Raji (cell line): ENCODE data around the gene JPH3.

Experiments used
- POLR2A ChIP-seq: IDR thresholded peaks from 2 replicates; pipeline ENCODE4 v1.6.1; 2011; ENCODE audit warnings: low read depth, low read length, control low read depth; ENCODE audit not compliant: insufficient read depth

JPH3 gene

GRCh38 chr16:87725596-87726235 is 123.4 kb downstream of the JPH3 start:
- no peak for TF ChIP-seq POLR2A

GRCh38 chr16:87727346-87727745 is 125.0 kb downstream of the JPH3 start:
- TF ChIP-seq POLR2A, result no peak

GRCh38 chr16:87728026-87728425 is 125.7 kb downstream of the JPH3 start:
- no peak for TF ChIP-seq POLR2A

- no peak for TF ChIP-seq POLR2A
Observed at GRCh38 chr16:87729266-87729954, 127.1 kb downstream of the JPH3 start.

- no peak for TF ChIP-seq POLR2A
Observed at GRCh38 chr16:87731607-87732006, 129.3 kb downstream of the JPH3 start.

GRCh38 chr16:87733190-87733589 is 130.9 kb downstream of the JPH3 start:
- TF ChIP-seq POLR2A, result no peak

- no peak for TF ChIP-seq POLR2A
Observed at GRCh38 chr16:87734644-87735043, 132.3 kb downstream of the JPH3 start.

- no peak for TF ChIP-seq POLR2A
Observed at GRCh38 chr16:87735270-87736007, 133.1 kb downstream of the JPH3 start.

- no peak for TF ChIP-seq POLR2A
Observed at GRCh38 chr16:87736008-87736382, 133.7 kb downstream of the JPH3 start.

GRCh38 chr16:87739801-87740200 is 137.5 kb downstream of the JPH3 start:
- no peak for TF ChIP-seq POLR2A

GRCh38 chr16:87740441-87740840 is 138.1 kb downstream of the JPH3 start:
- no peak for TF ChIP-seq POLR2A

GRCh38 chr16:87740909-87741424 is 138.7 kb downstream of the JPH3 start:
- no peak for TF ChIP-seq POLR2A

- TF ChIP-seq POLR2A, result no peak
Observed at GRCh38 chr16:87741700-87742415, 139.6 kb downstream of the JPH3 start.

- no peak for TF ChIP-seq POLR2A
Observed at GRCh38 chr16:87742781-87743490, 140.6 kb downstream of the JPH3 start.
